ENCODE data around the gene ABCG2.
"Not testable (repeated sequence)": the region's sequence is repeated elsewhere in the genome, so short reads cannot be mapped to it uniquely, and the experiment has no call there.

ABCG2 gene

DNA sequence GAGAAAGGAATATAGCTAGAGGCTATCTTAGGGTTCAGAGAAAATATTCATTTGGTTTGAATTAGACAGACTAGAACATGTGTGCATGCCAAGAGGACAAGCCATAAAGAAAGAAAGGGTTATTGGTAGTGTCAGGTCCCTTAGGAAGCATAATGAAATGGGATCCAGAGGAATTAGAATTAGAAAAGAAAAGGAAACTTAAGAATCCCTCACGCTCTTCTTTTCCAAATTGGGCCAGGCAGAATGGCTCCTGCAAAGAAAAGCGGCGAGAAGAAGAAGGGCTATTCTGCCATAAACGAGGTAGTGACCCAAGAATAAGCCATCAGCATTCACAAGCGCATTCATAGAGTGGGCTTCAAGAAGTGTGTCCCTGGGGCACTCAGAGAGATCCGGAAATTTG lies 4.9 kb upstream of the ABCG2 start:
- FAIRE-seq: no peak

DNA sequence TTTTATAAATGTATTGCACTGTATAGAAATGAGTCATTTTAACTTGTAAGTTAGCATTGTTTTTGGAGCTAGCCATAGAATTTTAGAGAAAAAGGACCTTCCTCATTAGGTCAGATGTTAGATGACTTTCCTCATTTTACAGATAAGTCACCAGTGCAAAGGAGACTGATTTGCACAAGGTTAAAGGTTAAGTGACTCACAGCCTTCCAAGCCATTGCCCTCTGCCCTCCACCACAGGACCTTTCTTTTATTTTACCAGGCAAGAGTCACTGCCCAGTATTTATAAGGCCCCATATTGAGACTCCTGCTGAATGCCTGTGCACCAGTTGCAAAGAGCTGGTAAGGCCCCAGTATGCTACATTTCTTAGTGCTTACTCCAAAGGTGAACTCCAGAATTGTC lies 4.2 kb upstream of the ABCG2 start:
- no peak for FAIRE-seq

DNA sequence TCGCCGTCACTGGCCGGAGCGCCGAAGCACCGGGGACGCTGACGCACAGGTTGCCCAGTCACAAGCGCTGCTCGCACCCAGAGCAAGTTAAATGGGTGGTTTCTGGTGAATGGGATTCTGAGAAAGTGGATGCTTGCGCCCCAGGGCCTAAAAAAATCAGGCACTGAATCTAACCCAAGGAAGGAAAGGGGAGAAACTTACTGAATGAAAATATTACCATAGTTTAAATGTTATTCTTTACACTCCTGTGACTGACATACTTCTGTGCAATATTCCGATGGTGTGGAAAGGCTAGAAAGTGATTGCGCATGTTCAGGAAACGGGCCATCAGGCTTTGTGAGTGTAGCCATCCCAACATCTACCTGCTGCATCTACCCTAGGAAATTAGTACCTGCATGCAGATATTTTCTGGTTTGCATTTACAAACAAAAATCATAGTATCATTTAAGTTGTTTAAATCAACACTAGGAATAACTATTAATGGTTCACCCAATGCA lies 838 bp upstream of the ABCG2 start:
- no peak for FAIRE-seq

DNA sequence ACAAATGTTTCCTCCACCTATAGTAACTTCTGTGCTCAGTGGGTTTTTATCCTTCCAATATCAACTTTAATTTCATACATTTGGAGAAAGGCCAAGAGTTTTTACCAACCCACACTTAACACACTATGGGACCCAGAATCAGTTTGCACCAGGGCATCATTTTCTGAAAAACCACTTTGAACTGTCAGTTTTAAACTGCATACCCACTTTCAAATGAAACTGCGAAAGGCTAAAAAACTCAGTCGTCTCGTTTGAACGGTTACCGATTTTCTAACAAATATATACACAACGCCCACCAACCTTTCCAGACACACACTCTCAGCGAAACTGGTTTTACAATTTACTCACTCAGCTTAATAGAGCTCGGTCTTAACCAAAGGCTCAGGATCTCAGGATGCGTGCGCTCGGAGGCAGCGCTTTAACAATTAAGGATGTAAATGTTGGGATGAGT lies 376 bp downstream of the ABCG2 start:
- no peak for FAIRE-seq

DNA sequence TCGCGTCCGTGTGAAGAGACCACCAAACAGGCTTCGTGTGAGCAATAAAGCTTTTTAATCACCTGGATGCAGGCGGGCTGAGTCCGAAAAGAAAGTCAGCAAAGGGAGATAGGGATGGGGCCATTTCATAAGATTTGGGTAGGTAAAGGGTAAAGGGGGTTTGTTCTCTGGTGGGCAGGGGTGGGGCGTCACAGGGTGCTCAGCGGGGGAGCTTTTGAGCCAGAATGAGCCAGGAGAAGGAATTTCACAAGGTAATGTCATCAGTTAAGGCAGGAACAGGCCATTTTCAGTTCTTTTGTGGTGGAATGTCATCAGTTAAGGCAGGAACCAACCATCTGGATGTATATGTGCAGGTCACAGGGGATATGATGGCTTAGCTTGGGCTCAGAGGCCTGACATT lies 6.1 kb downstream of the ABCG2 start:
- FAIRE-seq: not testable (repeated sequence)

DNA sequence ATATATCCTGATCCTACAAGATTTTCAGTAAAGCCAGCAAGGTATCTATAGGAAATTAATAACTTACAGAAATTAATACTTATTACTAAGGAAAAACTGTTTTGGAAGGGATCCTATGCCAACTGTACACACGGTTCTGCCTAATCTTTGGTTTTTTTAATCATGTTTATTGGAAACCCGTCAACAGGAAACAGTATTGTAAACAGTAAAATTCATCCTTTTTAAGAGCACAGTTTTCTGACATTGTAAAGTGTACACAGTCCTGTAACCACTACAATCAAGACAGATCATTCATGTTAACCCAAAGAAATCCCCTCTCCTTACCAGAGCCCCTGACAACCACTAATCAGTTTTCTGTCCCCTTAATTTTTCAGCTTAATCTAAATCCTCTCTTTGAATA lies 9.9 kb downstream of the ABCG2 start:
- no peak for FAIRE-seq

DNA sequence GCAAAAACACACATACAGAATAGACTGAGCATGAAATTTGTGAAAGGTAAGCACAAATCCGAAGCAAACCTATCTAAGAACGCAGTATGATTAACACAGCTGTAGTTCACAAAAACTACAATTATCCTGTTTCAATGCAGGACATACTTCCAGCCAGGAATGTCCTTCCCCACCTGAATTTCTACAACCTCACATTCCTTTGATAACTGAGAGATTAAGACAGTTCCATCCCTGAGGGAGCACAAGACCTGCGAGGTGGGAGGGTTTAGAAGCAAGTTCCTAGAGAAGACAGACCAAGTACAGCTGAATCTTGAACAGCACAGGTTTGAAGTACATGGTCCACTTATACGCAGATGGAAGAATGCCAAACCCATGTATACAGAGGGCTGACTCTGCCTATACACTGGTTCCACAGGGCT lies 10.6 kb downstream of the ABCG2 start:
- FAIRE-seq: no peak

DNA sequence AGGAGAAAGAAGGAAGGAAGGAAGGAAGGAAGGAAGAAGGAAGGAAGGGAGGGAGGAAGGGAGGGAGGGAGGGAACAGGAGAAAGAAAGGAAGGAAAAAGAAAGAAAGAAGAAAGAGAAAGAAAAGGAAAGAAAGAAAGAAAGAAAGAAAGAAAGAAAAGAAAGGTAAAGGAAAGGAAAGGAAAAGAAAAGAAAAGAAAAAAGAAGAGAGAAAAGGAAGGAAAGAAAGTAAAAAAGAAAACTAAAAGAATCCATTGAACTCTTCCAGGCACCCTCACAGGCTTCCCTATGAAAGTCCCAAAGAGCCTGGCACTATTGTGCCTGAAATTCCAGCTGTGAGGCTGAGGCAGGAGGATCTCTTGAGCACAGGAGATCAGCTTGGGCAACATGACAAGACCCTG lies 11.5 kb downstream of the ABCG2 start:
- FAIRE-seq: no peak

DNA sequence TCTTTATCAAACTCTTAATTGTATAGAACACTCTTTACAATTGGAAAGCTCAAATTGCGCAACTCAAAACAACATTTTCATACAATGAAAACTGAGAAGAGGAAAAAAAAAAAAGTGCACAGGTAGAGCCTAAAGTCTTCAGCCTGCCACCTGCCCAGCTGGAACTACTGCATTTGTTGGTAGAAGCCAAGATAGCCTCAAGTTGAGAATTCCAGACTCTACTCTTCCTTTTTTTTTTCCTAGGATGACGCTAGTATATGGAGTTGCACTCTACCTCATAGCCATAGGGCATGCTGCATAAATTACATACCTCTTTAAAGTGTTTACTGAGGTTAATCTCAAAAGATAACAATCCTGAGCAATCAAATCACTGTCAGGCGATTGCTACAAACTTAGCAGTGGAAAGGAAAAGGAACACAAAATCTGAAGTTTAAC lies 13.6 kb downstream of the ABCG2 start:
- no peak for FAIRE-seq

DNA sequence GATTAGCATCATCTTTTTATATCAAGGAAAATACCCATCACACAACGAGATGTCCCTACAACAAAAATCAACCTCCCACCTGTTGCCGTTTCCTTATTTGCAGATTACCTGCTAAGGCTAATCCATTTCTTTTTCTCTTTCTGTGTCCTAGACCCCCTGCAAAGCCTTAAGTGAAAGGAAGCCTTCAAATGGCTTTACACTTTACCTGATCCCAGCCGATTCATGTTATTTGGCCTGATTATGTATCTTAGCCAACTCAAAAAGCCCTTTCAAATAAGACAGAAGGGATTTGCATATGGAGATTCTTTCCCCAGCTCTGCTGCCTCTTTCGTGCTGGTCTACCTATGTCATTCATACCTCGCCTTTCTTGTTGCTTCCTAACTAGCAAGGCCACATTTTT lies 14.4 kb downstream of the ABCG2 start:
- no peak for FAIRE-seq

DNA sequence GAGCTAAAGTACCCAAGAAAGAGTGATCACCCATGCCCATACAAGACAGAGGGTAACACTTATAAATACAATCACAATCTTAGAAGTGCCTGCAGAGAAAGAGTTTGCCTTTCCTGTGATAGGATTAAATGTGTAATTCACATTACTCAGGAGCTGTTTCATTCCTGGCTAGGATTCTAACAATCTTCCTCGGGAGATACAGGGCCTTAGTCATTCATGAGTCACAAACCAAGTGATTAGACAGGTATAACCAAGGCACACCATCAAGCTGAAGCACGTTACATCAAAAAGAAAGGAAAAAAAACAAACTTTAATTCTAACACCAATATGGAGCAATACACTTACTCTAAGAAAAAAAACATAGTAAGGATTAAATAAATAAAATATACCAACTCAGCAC lies 14.9 kb downstream of the ABCG2 start:
- FAIRE-seq: no peak

DNA sequence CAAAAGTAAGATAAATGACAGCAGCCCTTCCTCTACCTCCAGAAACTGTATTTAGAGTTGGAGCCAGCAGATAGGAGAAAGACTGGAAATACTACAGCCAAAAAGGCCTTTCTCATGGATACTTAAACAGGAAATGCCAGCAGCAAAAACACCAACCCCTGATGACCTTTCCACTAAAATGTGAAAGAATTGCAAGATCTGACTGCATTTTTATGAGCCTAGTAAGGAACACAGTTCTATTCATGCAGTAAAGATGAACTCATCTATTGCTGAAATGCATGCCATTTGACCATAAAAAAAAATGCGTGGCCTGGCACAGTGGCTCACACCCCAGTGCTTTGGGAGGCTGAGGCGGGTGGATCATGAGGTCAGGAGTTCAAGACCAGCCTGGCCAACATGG lies 19.9 kb downstream of the ABCG2 start:
- no peak for FAIRE-seq

DNA sequence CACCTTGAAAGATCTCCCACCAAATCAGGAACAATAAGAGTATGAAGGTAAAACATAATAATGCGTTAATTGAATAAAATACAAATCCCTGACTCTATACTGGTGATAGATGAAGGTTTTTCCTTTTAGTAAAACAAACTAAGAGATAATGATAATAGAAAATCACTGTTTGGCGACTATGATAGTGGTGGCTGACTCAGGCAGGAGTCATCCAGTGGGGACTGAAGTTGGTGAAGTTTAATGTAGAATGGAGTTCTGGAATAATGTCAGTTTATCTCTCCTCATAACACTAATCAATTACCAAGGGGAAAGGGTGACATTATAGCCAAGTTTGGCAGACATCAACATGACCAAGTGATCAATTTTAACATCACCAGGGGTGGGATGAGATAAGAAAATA lies 21.3 kb downstream of the ABCG2 start:
- FAIRE-seq: no peak

DNA sequence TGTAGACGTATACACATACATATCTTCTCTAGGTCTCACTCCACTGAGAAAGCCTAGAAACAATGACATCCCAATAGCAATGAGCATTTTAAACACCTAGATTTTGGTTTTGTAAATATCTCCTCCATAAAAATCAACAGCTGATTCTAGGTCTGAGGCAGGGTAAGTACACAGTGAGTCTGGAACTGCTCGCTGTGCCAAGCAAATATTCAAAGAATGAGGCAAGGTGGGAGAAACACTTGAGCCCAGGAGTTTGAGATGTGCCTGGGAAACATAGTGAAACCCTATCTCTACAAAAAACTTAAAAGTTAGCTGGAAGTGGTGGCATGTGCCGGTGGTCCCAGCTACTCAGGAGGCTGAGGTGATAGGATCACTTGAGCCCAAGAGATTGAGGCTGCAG lies 22.2 kb downstream of the ABCG2 start:
- FAIRE-seq: no peak

DNA sequence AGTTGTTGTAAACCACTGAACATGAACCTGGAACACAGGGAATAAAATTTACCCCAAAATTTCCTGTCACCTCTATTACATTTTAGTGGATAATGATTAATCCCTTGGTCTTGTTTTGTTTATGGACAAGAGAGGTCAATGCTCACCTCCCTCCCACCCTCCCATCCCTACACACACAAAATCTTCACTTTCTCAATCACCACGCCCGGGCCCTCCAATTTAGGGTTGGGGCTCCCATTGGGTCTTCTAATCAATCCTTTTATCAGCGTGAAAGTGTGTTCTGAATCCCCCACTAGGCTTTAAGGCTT lies 23.1 kb downstream of the ABCG2 start:
- no peak for FAIRE-seq

DNA sequence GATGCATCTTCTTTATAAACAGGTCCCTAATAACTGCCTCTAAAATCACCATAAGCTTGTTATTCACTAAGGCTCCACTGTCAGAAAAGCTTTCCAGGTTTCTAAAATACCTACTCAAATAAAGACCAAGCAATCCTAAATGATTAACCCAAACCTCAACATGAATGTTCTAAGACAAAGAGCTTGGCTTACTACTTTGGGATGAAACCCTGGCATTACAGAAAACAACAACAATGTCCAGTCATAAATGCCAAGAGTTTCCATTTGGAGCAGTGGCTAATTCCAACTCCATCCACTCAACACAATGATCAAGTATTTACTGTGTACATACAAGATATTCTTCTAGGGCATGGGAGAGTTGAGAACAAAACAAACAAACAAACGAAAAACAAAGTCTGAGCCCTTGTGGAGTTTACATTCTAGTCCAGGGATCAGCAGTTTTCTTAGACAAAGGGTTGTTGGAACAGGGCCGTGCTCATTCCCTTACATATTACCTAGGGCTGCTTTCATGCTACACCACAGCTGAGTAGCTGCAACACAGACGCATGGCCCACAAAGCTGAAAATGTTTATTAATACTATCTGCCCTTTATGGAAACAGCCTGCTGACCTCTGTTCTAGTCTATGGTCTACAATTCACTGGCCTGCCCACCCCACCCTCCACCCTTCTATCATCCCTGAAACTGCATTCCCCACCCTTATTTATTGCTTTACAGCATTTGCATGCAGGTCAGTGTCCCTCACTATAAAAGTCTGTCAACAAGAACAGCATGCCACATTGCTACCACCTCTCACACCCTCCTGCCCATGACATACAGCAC lies 23.7 kb downstream of the ABCG2 start:
- no peak for FAIRE-seq

DNA sequence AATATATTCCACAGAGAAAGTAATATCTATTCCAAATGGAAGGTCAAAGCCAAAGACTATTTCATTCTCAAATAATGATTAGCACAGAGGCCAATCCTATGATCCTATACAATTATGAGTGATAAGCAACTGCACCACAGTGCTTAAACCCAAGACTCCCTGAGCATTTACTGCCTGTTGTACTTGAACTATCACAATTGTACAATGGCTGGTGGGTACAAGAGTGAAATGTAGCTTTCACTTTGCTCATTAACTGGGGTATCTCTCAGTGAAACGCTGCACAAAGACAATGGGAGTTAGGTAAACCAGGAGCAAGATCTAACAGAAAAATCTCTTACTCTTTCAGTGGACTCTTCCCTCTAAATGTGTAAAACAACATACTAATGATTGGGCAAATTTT lies 24.3 kb downstream of the ABCG2 start:
- no peak for FAIRE-seq

DNA sequence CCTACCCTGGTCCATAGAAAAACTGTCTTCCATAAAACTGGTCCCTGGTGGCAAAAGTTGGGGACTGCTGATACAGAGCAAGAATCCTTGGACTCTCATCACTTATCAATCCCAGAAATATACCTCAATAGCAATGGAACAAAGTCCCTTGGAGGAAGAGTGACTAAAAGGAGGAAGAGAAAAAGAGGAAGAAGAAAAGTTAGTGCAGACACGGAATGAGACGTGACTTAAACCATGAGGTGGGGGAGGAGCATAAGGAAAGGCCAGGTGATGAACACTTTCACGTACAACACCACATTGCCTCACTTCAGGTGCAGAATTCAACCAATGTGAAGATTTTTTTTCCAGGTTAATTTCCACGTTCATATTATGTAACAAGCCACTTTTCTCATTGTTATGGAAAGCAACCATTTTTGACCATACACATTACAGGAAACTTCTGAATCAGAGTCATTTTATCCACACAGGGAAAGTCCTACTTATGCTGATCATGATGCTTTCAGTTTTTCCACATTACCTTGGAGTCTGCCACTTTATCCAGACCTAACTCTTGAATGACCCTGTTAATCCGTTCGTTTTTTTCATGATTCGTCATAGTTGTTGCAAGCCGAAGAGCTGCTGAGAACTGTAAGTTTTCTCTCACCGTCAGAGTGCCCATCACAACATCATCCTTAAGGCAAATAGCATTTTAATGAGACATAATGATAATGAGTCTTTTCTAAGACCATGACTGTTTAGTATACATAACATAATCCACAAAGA lies 27.7 kb downstream of the ABCG2 start:
- FAIRE-seq: no peak

DNA sequence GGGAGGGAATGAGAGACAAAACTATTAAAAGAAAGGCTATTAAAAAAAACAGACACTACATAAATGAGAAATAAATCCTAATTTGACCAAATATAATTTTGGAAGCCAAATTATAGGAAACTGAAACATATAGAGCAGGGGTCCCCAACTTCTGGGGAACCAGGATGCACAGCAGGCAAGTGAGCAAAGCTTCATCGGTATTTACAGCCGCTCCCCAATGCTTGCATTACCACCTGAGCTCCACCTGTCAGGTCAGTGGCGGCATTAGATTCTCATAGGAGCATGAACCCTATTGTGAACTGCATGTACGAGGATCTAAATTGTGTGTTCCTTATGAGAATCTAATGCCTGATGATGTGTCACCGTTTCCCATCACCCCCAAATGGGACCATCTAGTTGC lies 28.4 kb downstream of the ABCG2 start:
- no peak for FAIRE-seq

DNA sequence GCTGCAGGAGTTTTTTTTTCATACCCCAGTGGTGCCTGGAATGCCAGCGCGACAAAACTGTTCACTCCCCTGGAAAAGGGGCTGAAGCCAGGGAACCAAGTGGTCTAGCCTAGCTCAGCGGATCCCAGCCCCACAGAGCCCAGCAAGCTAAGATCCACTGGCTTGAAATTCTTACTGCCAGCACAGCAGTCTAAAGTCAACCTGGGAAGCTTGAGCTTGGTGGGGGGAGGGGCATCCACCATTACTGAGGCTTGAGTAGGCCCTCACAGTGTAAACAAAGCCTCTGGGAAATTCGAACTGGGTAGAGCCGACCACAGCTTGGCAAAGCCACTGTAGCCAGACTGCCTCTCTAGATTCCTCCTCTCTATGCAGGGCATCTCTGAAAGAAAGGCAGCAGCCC lies 36.2 kb downstream of the ABCG2 start:
- not testable (repeated sequence) for FAIRE-seq

DNA sequence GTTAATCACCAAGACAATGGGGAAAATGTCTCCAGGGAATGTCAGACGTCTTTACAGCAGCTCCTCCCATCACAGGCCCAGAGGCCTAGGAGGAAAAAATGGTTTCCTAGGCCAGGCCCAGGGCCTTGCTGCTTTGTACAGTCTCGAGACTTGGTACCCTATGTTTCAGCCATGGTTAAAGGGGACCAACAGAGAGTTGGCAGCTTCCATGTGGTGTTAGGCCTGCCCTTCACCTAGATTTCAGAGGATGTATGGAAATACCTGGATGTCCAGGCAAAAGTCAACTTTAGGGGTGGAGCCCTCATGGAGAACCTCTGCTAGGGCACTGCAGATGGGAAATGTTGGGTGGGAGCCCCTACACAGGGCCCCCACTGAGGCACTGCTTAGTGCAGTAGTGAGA lies 38.5 kb downstream of the ABCG2 start:
- FAIRE-seq: no peak

DNA sequence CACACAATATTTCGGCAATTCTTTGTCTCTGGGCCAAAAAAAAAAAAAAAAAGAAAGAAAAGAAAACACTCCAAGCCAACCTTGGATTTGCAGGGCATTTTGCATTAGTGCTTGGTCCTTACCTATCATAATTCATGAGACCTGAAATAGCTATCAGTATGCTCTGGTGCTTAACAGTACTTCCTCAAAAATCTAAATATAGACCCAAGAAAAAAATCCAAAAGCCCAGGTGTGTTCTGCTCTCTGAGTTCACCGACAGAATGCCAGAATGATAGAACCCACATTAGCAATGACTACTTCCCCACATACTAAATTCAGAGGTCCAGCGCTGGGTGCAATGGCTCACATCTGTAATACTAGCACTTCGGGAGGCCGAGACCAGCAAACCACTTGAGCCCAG lies 42.9 kb downstream of the ABCG2 start:
- FAIRE-seq: no peak

DNA sequence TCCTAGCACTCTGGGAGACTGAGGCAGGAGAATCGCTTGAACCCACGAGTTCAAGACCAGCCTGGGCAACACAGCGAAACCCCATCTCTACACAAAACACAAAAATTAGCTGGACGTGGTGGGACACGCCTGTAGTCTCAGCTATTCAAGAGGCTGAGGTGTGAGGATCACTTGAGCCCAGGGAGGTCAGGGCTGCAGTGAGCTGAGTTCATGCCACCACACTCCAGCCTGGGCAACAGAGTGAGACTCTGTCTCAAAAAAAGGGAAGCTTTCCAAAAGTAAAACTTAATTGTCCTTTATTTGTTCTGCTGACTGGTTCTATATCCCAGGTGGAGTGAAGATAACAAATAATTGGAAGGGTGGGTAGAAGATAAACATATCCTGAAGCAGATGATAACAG lies 45.6 kb downstream of the ABCG2 start:
- no peak for FAIRE-seq

DNA sequence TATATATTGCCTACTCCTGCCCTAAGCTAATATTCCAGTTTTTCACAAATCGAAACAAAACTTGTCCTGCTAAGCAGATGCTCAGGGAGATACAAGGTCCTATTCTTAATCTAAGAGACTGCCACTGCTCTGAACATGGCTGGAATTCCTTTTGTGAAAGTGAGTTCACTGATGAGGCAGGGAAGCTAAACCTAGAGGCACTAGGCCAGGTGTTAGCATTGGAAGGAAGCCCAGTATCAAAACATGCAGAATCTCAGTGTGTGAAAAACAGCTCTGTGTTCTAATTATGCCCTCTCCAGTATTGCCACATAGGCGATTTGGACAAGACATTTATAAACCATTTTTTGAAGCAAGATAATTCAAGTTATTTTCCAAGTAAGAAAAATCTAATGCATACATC lies 47.6 kb downstream of the ABCG2 start:
- FAIRE-seq: no peak

Measured in islet of Langerhans (tissue), 1 donor.